Lung (tissue), 12 donors: ENCODE results near the gene DDIT4. TPM values are rescaled to one million over a fixed set of nuclear protein-coding genes. Genes with fewer than 3 reads are reported as not detected.
A peak's percentile ranks its signal among the peaks of the same experiment; 100 is the strongest.

Experiments
- ATAC-seq: fragments of 200-7000 bp; cut with Tn5 transposase; one replicate; pipeline ENCODE4 v1.9.1; 2020; ENCODE audit warnings: moderate number of reproducible peaks; ENCODE audit not compliant: insufficient read depth, low FRiP score
- DNase-seq, 3 donors: peaks; one replicate each; pipeline ENCODE4 v3.0.0-alpha.2; 2013 to 2017
- H3K27ac ChIP-seq, 2 donors: one replicate each; pipeline ENCODE4 v1.5.1; 2013; ENCODE audit warnings: mild to moderate bottlenecking in 2 of 2, moderate library complexity in 2 of 2, control low read depth in 1 of 2, inconsistent platforms in 1 of 2, low read depth in 1 of 2, low read length in 1 of 2
- H3K27me3 ChIP-seq, 3 donors: one replicate each; pipeline ENCODE4 v1.5.1; 2013; ENCODE audit warnings: low read length in 2 of 3; ENCODE audit not compliant: control insufficient read depth in 3 of 3, insufficient read depth in 3 of 3
- H3K36me3 ChIP-seq, 4 donors: one replicate each; pipeline ENCODE4 v1.5.1; 2013; ENCODE audit warnings: low read length in 4 of 4, mild to moderate bottlenecking in 1 of 4, moderate library complexity in 1 of 4; ENCODE audit not compliant: control insufficient read depth in 4 of 4, insufficient read depth in 4 of 4
- H3K4me1 ChIP-seq, 5 donors: one replicate each; pipeline ENCODE4 v1.5.1; 2013; ENCODE audit warnings: low read length in 5 of 5, mild to moderate bottlenecking in 2 of 5, moderate library complexity in 1 of 5; ENCODE audit not compliant: control insufficient read depth in 5 of 5, insufficient read depth in 5 of 5
- H3K4me3 ChIP-seq: one replicate; pipeline ENCODE4 v1.5.1; 2013; ENCODE audit warnings: mild to moderate bottlenecking, control low read depth, moderate library complexity
- H3K9ac ChIP-seq, 2 donors: one replicate each; pipeline ENCODE4 v1.5.1; 2013; ENCODE audit warnings: low read length in 2 of 2, control low read depth in 1 of 2; ENCODE audit not compliant: insufficient read depth in 1 of 2
- H3K9me3 ChIP-seq, 4 donors: one replicate each; pipeline ENCODE4 v1.5.1; 2013; ENCODE audit warnings: low read length in 3 of 4, mild to moderate bottlenecking in 1 of 4, moderate library complexity in 1 of 4; ENCODE audit not compliant: control insufficient read depth in 4 of 4, insufficient read depth in 3 of 4
- CTCF ChIP-seq: IDR thresholded peaks from 2 replicates; pipeline ENCODE4 v1.5.1; 2012; ENCODE audit warnings: mild to moderate bottlenecking; ENCODE audit errors: control extremely low read depth, extremely low read depth
- WGBS, 2 donors: extraction: QIAGEN DNeasy Blood & Tissue Kit; methylation state at CpG; one replicate each; pipeline ENCODE4 v1.1.7; 2013; 5-methylcytosine and 5-hydroxymethylcytosine counted together
- polyA plus RNA-seq, 2 donors: library from polyadenylated mRNA; stranded (reverse); fragments of 200-250 nt; gene quantifications; one replicate each; pipeline ENCODE4 v1.2.1, GENCODE V29; 2013
- total RNA-seq, 2 donors: library from RNA; depleted of rRNA in 1 of 2; stranded (reverse); fragments of >200 nt in 1 of 2; gene quantifications; one replicate each; pipeline ENCODE4 v1.2.1, GENCODE V29; 2014 to 2021
- donor health status: control.
- donor health status: control.
- donor health status: Bipolar disorder and iron deficiency.
- donor health status: healthy.
- donor health status: DM: yes; HTN: yes; CAD: no.

The DDIT4 gene
- total and polyA plus RNA-seq, 4 donors = 55.3 to 190 (median 171) TPM

- no peaks in the 10 kb centered on the region for H3K9me3 ChIP-seq
- TF ChIP-seq CTCF = no peak
- ATAC-seq (no peak), DNase-seq (peak in 1 of 3 donors; percentile 69)
- 28 to 54% methylated on average over 12 of the region's 12 CpGs for WGBS, 2 donors
- H3K4me3 ChIP-seq = peak overlapping the region; percentile 74
- peak overlapping the region; percentile 42 to 61 for H3K9ac ChIP-seq
- H3K36me3 ChIP-seq = peaks cover 0 to 15% (median 11%) of the 10 kb centered on the region in 4 donors
- H3K27me3 ChIP-seq = no peaks in the 10 kb centered on the region
- peak overlapping the region; percentile 84 to 92 for H3K27ac ChIP-seq
- H3K4me1 ChIP-seq = peaks cover 2 to 37% (median 6%) of the 10 kb centered on the region in 5 donors
These were observed 1.8 kb downstream of the DDIT4 start for GRCh38 chr10:72275351-72276012.

GRCh38 chr10:72276013-72276387 is 2.3 kb downstream of the DDIT4 start:
- peak overlapping the region; percentile 51 for H3K4me3 ChIP-seq
- H3K27ac ChIP-seq = peak overlapping the region; percentile 47 to 84
- H3K4me1 ChIP-seq = peaks cover 2 to 37% (median 6%) of the 10 kb centered on the region in 5 donors
- no peaks in the 10 kb centered on the region for H3K9me3 ChIP-seq
- H3K9ac ChIP-seq = peak overlapping the region; percentile 32 to 61
- TF ChIP-seq CTCF = no peak
- ATAC-seq (no peak), DNase-seq (no peak)
- peaks cover 0 to 15% (median 11%) of the 10 kb centered on the region in 4 donors for H3K36me3 ChIP-seq
- H3K27me3 ChIP-seq = no peaks in the 10 kb centered on the region
- 51 to 82% methylated on average over 4 of the region's 4 CpGs for WGBS, 2 donors

- no peak overlapping the region for H3K4me3 ChIP-seq
- peak overlapping the region in 1 of 2 donors; percentile 8 for H3K9ac ChIP-seq
These were observed 3.0 kb downstream of the DDIT4 start for GRCh38 chr10:72276421-72277339.

More at GRCh38 chr10:72276421-72277339, 3.0 kb downstream of the DDIT4 start:
- no peak for DNase-seq
- WGBS, 2 donors = 60 to 80% methylated on average over 6 of the region's 6 CpGs
- H3K36me3 ChIP-seq = peaks cover 0 to 15% (median 11%) of the 10 kb centered on the region in 4 donors
- H3K9me3 ChIP-seq = no peaks in the 10 kb centered on the region
- no peak for ATAC-seq
- TF ChIP-seq CTCF = no peak
- H3K4me1 ChIP-seq = peaks cover 2 to 37% (median 6%) of the 10 kb centered on the region in 5 donors
- H3K27ac ChIP-seq = peak overlapping the region; percentile 36 to 60
- H3K27me3 ChIP-seq = no peaks in the 10 kb centered on the region
